Panc1 (cell line): ENCODE data around the gene HACD1. TPM values are rescaled to one million over a fixed set of nuclear protein-coding genes. Genes with fewer than 3 reads are reported as not detected.
"Not testable (repeated sequence)": the region's sequence is repeated elsewhere in the genome, so short reads cannot be mapped to it uniquely, and the experiment has no call there.

Experiments used
- ATAC-seq: fragments of 200-7000 bp; cut with Tn5 transposase; 2 replicates; pipeline ENCODE4 v1.9.1; 2020; ENCODE audit warnings: mild to moderate bottlenecking, moderate library complexity
- BruUV-seq: library from RNA; stranded (reverse); fragments of 400-500 nt; replicated peaks from 2 replicates; lab custom pipeline; 2021; lab: Mats Ljungman, UMichigan
- CTCF ChIA-PET: fragments of 300-600 bp; sonication (Branson Sonifier 250); formaldehyde crosslinking; loops from one replicate; lab custom pipeline; 2022; ENCODE audit warnings: antibody characterized with exemption; lab: Charles Lee
- POLR2A ChIA-PET: fragments of 300-600 bp; sonication (Branson Sonifier 250); formaldehyde crosslinking; loops from one replicate; lab custom pipeline; 2022; ENCODE audit warnings: antibody characterized with exemption; lab: Charles Lee
- DNase-seq: peaks from one replicate; pipeline ENCODE4 v3.0.0-alpha.2; 2010; ENCODE audit warnings: low read depth, low spot score
- H3K27ac ChIP-seq: 2 replicates; pipeline ENCODE4 v1.5.1; 2011; ENCODE audit warnings: mild to moderate bottlenecking, low read length, inconsistent platforms
- H3K27me3 ChIP-seq: fragments of 200-500 bp; sonication (Bioruptor generic); 2 replicates; pipeline ENCODE4 v1.6.0; 2014; ENCODE audit warnings: low read length, inconsistent platforms; ENCODE audit not compliant: control insufficient read depth, insufficient read depth
- H3K36me3 ChIP-seq: fragments of 200-500 bp; sonication (Bioruptor generic); 2 replicates; pipeline ENCODE4 v1.5.1; 2014; ENCODE audit warnings: inconsistent platforms, mild to moderate bottlenecking, low read length, moderate library complexity; ENCODE audit not compliant: control insufficient read depth, insufficient read depth
- H3K4me1 ChIP-seq: 2 replicates; pipeline ENCODE4 v1.5.1; 2011; ENCODE audit warnings: inconsistent platforms, mild to moderate bottlenecking, low read length, moderate library complexity; ENCODE audit not compliant: control insufficient read depth, insufficient read depth
- H3K4me3 ChIP-seq, 2 experiments: 2 replicates each; pipeline ENCODE4 v1.5.1; 2011 to 2012; ENCODE audit warnings: low read depth in 2 of 2, low read length in 2 of 2, mild to moderate bottlenecking in 2 of 2, inconsistent platforms in 1 of 2, moderate library complexity in 1 of 2
- H3K9me3 ChIP-seq: fragments of 200-500 bp; sonication (Bioruptor generic); 2 replicates; pipeline ENCODE4 v1.5.1; 2014; ENCODE audit warnings: low read depth, mild to moderate bottlenecking, inconsistent platforms, low read length, moderate library complexity; ENCODE audit not compliant: control insufficient read depth, insufficient read depth
- POLR2AphosphoS5 ChIP-seq: IDR thresholded peaks from 2 replicates; pipeline ENCODE4 v1.6.1; 2012; ENCODE audit warnings: mild to moderate bottlenecking, low read depth, low read length, moderate library complexity
- REST ChIP-seq, 2 experiments: IDR thresholded peaks; 2 replicates each; pipeline ENCODE4 v1.6.1; 2011 to 2012; ENCODE audit warnings: low read depth in 2 of 2, control low read depth in 1 of 2, low read length in 1 of 2, mild to moderate bottlenecking in 1 of 2, moderate library complexity in 1 of 2; ENCODE audit not compliant: insufficient read depth in 1 of 2
- SIN3A ChIP-seq: IDR thresholded peaks from 2 replicates; pipeline ENCODE4 v1.6.1; 2012; ENCODE audit warnings: low read depth, mild to moderate bottlenecking, low read length, moderate library complexity, borderline replicate concordance; ENCODE audit not compliant: insufficient read depth
- TCF7L2 ChIP-seq: IDR thresholded peaks from 2 replicates; pipeline ENCODE4 v1.6.1; 2011; ENCODE audit warnings: mild to moderate bottlenecking, low read depth, low read length, inconsistent platforms
- in situ Hi-C: cut with HindIII; loops from 2 replicates; pipeline ENCODE4 v1.10.0; 2016; ENCODE audit warnings: low sequenced_read_pairs, low pct_unique_long_range_greater_than_20kb
- intact Hi-C: fragments of 100-400 bp; cut with micrococcal nuclease; formaldehyde crosslinking; loops from one replicate; pipeline ENCODE4 v1.10.0; 2022; ENCODE audit not compliant: unreplicated experiment
- total RNA-seq: library from RNA; stranded (reverse); gene quantifications from one replicate; pipeline ENCODE4 v1.2.1, GENCODE V29; 2021; ENCODE audit not compliant: unreplicated experiment
- TF ChIP-seq, protein P1 (sequence below): fragments of 450-650 bp; IDR thresholded peaks from 2 replicates; pipeline ENCODE4 v1.5.1; 2017; ENCODE audit warnings: mild to moderate bottlenecking

Gene HACD1
- total RNA-seq, 1 experiment from 2014 or later, result 53.1 TPM

DNA sequence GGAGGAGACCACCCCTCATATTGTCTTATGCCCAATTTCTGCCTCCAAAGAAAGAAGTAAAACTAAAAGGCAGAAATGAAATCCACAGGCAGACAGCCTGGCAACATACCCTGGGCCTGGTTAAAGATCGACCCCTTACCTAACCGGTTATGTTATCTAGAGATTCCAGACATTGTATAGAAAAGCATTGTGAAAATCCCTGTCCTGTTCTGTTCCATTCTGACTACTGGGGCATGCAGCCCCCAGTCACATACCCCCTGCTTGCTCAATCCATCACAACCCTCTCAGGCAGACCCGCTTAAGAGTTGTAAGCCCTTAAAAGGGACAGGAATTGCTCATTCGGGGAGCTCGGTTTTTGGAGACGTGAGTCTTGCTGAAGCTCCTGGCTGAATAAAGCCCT, 29.9 kb downstream of the HACD1 start:
- POLR2A ChIA-PET, in situ Hi-C loops, H3K27me3 ChIP-seq, intact Hi-C loops, H3K9me3 ChIP-seq, H3K27ac ChIP-seq, H3K4me3 ChIP-seq, ATAC-seq, H3K4me1 ChIP-seq, CTCF ChIA-PET, BruUV-seq, DNase-seq, H3K36me3 ChIP-seq: not testable (repeated sequence)

- BruUV-seq, result no TSS peak
- ChIA-PET CTCF (no interaction called here), POLR2A (interaction anchor here (0.6 kb wide), 1 partner anchor 1043 kb away, joined by 13 read pairs; no protein-coding TSS in a partner anchor)
- intact Hi-C loops, result no loop called here
- ATAC-seq (peak; percentile 53; the same call in 1 of the 2 replicates), DNase-seq (no peak)
- Histone ChIP-seq H3K27me3 (no peaks in the 10 kb centered on the region), H3K9me3 (no peaks in the 10 kb centered on the region), H3K36me3 (no peaks in the 10 kb centered on the region), H3K27ac (no peak overlapping the region), H3K4me1 (no peaks in the 10 kb centered on the region), H3K4me3 (no peak overlapping the region)
- in situ Hi-C loops, result no loop called here
- TF ChIP-seq, protein P1, sequence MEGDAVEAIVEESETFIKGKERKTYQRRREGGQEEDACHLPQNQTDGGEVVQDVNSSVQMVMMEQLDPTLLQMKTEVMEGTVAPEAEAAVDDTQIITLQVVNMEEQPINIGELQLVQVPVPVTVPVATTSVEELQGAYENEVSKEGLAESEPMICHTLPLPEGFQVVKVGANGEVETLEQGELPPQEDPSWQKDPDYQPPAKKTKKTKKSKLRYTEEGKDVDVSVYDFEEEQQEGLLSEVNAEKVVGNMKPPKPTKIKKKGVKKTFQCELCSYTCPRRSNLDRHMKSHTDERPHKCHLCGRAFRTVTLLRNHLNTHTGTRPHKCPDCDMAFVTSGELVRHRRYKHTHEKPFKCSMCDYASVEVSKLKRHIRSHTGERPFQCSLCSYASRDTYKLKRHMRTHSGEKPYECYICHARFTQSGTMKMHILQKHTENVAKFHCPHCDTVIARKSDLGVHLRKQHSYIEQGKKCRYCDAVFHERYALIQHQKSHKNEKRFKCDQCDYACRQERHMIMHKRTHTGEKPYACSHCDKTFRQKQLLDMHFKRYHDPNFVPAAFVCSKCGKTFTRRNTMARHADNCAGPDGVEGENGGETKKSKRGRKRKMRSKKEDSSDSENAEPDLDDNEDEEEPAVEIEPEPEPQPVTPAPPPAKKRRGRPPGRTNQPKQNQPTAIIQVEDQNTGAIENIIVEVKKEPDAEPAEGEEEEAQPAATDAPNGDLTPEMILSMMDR, result no peak
- TF ChIP-seq POLR2AphosphoS5 (no peak), REST (IDR thresholded peaks at IDR 0.05; ENCODE audit: insufficient read depth in 1 of 2, low read depth in 2 of 2, low read length in 1 of 2) (no peak), TCF7L2 (no peak)
Measured at GRCh38 chr10:17586821-17587234, 30.3 kb downstream of the HACD1 start.

DNA sequence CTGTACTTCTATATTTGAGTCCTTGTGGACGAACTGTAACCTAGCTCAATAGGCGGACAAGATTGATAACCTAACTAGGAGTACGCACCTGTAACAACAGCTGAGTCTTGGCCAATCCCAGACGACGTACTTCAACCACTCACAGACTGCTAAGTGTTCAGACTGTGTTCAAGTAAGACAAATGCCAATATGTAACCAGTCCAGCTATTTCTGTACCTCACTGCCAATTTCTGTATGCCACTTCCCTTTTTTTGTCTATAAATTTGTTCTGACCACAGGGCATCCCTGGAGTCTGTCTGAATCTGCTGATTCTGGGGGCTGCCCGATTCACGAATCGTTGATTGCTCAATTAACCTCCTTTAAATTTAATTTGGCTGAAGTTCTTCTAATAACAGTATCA, 32.2 kb downstream of the HACD1 start:
- DNase-seq, result no peak
- no peaks in the 10 kb centered on the region for H3K4me1 ChIP-seq
- CTCF ChIA-PET, result no interaction called here
- in situ Hi-C loops (no loop called here), intact Hi-C loops (no loop called here)
- no peaks in the 10 kb centered on the region for H3K36me3 ChIP-seq
- POLR2A ChIA-PET, result no interaction called here
- no peak for ATAC-seq
- no peak overlapping the region for H3K27ac ChIP-seq
- TF ChIP-seq SIN3A (no peak), REST (IDR thresholded peaks at IDR 0.05; ENCODE audit: insufficient read depth in 1 of 2, low read depth in 2 of 2, low read length in 1 of 2) (no peak), TCF7L2 (no peak), POLR2AphosphoS5 (no peak)
- TF ChIP-seq, protein P1, result no peak
- BruUV-seq, result no TSS peak
- H3K27me3 ChIP-seq, result no peaks in the 10 kb centered on the region
- H3K9me3 ChIP-seq, result no peaks in the 10 kb centered on the region
- H3K4me3 ChIP-seq, result no peak overlapping the region
